Stomach (tissue), 9 donors: ENCODE measurements around the gene KDM4B. TPM values are rescaled to one million over a fixed set of nuclear protein-coding genes. Genes with fewer than 3 reads are reported as not detected.

Source experiments
- DNase-seq, 2 donors: peaks; one replicate each; pipeline versions ENCODE4 v3.0.0 to v3.0.0-alpha.2; 2013 to 2019
- H3K27ac ChIP-seq, 5 donors: fragments of 200-600 bp in 4 of 5; sonication (generic) in 4 of 5; one replicate each; pipeline ENCODE4 v1.5.1; 2013 to 2019; ENCODE audit warnings: mild to moderate bottlenecking in 1 of 5, moderate library complexity in 1 of 5
- H3K27me3 ChIP-seq, 3 donors: fragments of 200-600 bp; sonication (generic); one replicate each; pipeline ENCODE4 v1.5.1; 2017 to 2019; ENCODE audit warnings: mixed run types in 1 of 3
- H3K36me3 ChIP-seq, 4 donors: fragments of 200-600 bp; sonication (generic); 1 replicate in 3 of 4; 2 replicates in 1 of 4; pipeline ENCODE4 v1.5.1; 2016 to 2019
- H3K4me1 ChIP-seq, 4 donors: fragments of 200-600 bp; sonication (generic); one replicate each; pipeline ENCODE4 v1.5.1; 2016 to 2019
- H3K4me3 ChIP-seq, 4 donors: fragments of 200-600 bp; sonication (generic) in 3 of 4; one replicate each; pipeline ENCODE4 v1.5.1; 2016 to 2019; ENCODE audit warnings: mild to moderate bottlenecking in 1 of 4
- H3K9me3 ChIP-seq, 4 donors: fragments of 200-600 bp; sonication (generic); one replicate each; pipeline ENCODE4 v1.5.1; 2016 to 2019
- CTCF ChIP-seq, 7 experiments: fragments of 450-650 bp in 4 of 7; fragments of 200-600 bp in 3 of 7; sonication (generic) in 3 of 7; IDR thresholded peaks; one replicate each; pipeline ENCODE4 v1.5.1; 2016 to 2019; ENCODE audit warnings: antibody characterized with exemption in 7 of 7, control low read depth in 2 of 7, mild to moderate bottlenecking in 1 of 7
- EP300 ChIP-seq: sonication (generic); formaldehyde crosslinking; IDR thresholded peaks from one replicate; pipeline ENCODE4 v1.6.1; 2017; ENCODE audit warnings: antibody characterized with exemption
- POLR2A ChIP-seq, 4 donors: fragments of 450-650 bp; IDR thresholded peaks; one replicate each; pipeline ENCODE4 v1.6.1; 2016; ENCODE audit warnings: antibody characterized with exemption in 4 of 4, control low read depth in 2 of 4, mild to moderate bottlenecking in 1 of 4, moderate library complexity in 1 of 4
- POLR2AphosphoS5 ChIP-seq, 3 donors: sonication (generic); formaldehyde crosslinking; IDR thresholded peaks; one replicate each; pipeline ENCODE4 v1.6.1; 2016; ENCODE audit warnings: antibody characterized with exemption in 3 of 3
- WGBS, 5 donors: extraction: QIAGEN DNeasy Blood & Tissue Kit in 3 of 5; methylation state at CpG; one replicate each; pipeline versions ENCODE4 v1.1.5 to v1.1.7; 2013 to 2018; 5-methylcytosine and 5-hydroxymethylcytosine counted together
- intact Hi-C: fragments of 100-400 bp; cut with DNase I; formaldehyde crosslinking; loops from one replicate; pipeline ENCODE4 v1.15.1; 2023; ENCODE audit warnings: low total_unique reads
- polyA plus RNA-seq, 3 donors: library from polyadenylated mRNA; stranded (reverse); fragments of 200-250 nt; gene quantifications; one replicate each; pipeline ENCODE4 v1.2.3, GENCODE V29; 2013
- total RNA-seq, 5 donors: library from RNA; depleted of rRNA; stranded (reverse); fragments of >200 nt; gene quantifications; one replicate each; pipeline versions ENCODE4 v1.1.0 to v1.2.3, GENCODE V29; 2014 to 2016
- donor health status: healthy with polysubstance abuse.
- donor health status: Bipolar disorder and iron deficiency.
- donor health status: healthy.

KDM4B gene
- total and polyA plus RNA-seq, 8 donors, result 5.2 to 202 (median 29.4) TPM

- DNase-seq, result no peak
These were observed 217.6 kb downstream of the KDM4B start for GRCh38 chr19:5186293-5187050.

DNA sequence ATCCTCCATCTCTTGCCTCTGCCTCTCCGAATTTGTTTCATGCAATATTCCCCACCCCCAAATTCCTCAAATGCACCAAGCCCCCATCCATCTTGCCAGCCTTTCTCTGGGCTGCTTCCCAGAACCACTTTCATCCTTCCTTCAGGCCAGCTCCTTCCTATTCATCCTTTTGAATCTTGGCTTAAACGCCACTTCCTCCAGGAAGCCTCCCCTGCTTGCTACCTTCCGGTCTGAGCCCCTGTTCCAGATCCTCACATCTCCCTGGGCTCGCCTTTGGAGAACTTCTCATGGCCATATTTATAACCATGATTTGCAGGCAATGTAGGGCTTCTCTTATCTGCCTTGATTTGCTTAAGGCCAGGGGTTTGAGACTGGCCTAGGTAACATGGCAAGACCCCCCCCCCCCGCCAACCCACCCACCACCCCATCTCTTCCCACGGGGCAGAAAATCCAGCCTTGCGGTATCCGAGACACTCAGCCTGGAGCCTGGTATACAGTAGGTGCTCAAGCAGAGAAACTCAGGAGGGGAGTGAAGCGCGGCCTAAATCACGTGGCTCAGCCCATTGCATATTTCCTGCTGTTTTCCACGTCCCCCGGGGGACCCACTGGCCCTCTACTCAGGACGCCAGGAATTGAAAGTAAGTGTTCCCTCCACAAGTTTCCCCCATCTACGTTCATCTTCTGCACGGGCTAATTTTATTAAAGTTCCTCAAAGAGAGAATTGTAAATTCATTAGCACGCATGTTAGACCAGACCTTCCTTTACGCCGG lies 219.8 kb downstream of the KDM4B start:
- no peak for DNase-seq
- Histone ChIP-seq H3K4me1 (no peaks in the 10 kb centered on the region), H3K36me3 (no peaks in the 10 kb centered on the region), H3K27ac (no peak overlapping the region), H3K4me3 (no peak overlapping the region), H3K27me3 (peaks cover 0 to 5% (median 0%) of the 10 kb centered on the region in 3 donors), H3K9me3 (no peaks in the 10 kb centered on the region)
- intact Hi-C loops, result no loop called here
- 39 to 62% (median 57%) methylated on average over 13 to 19 of the region's 19 CpGs for WGBS, 5 donors
- TF ChIP-seq POLR2A (IDR thresholded peaks at IDR 0.05), result no peak
- TF ChIP-seq CTCF (IDR thresholded peaks at IDR 0.05), result no peak
- TF ChIP-seq EP300, result no peak
- no peak for TF ChIP-seq POLR2AphosphoS5 (IDR thresholded peaks at IDR 0.05)

More at GRCh38 chr19:5186293-5187050, 217.6 kb downstream of the KDM4B start:
- peaks cover 0 to 5% (median 0%) of the 10 kb centered on the region in 3 donors for H3K27me3 ChIP-seq
- TF ChIP-seq CTCF (IDR thresholded peaks at IDR 0.05), result no peak
- TF ChIP-seq POLR2A (IDR thresholded peaks at IDR 0.05), result no peak
- TF ChIP-seq EP300, result no peak
- TF ChIP-seq POLR2AphosphoS5 (IDR thresholded peaks at IDR 0.05), result no peak
- H3K4me3 ChIP-seq, result no peak overlapping the region
- no peak overlapping the region for H3K27ac ChIP-seq
- H3K4me1 ChIP-seq, result no peaks in the 10 kb centered on the region
- intact Hi-C loops, result no loop called here
- no peaks in the 10 kb centered on the region for H3K9me3 ChIP-seq
- H3K36me3 ChIP-seq, result no peaks in the 10 kb centered on the region
- WGBS, 5 donors, result 66 to 74% (median 68%) methylated on average over 7 of the region's 7 CpGs

DNA sequence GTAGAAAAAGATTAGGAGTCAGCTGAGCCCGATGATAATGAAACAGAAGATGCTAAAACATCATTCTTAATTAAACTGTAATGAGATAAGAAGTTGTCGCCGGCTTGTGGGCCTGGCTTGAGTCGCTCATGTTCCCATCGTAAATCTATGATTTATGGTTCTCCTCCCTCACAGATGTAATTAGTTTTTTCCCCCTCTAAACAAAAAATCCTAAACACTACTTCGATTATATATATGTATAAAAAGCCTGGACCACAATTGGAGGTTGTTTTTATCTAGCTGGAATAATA lies 220.3 kb downstream of the KDM4B start:
- no peaks in the 10 kb centered on the region for H3K4me1 ChIP-seq
- H3K4me3 ChIP-seq, result no peak overlapping the region
- no peaks in the 10 kb centered on the region for H3K36me3 ChIP-seq
- H3K27me3 ChIP-seq, result peaks cover 0 to 5% (median 0%) of the 10 kb centered on the region in 3 donors
- intact Hi-C loops, result no loop called here
- 30 to 45% (median 33%) methylated on average over 6 of the region's 6 CpGs for WGBS, 5 donors
- TF ChIP-seq POLR2AphosphoS5 (IDR thresholded peaks at IDR 0.05) (no peak), EP300 (no peak), CTCF (IDR thresholded peaks at IDR 0.05) (no peak), POLR2A (IDR thresholded peaks at IDR 0.05) (no peak)
- no peak for DNase-seq
- H3K27ac ChIP-seq, result no peak overlapping the region
- no peaks in the 10 kb centered on the region for H3K9me3 ChIP-seq

DNA sequence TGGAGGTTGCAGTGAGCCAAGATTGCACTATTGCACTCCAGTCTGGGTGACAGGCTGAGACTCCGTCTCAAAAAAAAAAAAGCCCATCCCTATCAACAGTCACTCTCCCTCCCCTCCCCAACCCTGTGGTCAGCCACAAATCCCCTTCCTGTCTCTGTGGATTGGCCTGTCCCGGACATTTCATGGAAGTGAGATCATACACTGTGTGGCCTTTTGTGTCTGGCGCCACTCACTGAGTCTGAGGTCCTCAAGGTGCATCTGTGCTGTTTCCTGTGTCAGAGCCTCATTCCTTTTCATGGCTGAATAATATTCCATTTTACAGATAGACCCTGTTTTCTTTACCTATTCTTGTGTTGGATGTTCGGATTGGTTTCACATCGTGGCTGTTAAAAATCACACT lies 222.2 kb downstream of the KDM4B start:
- Histone ChIP-seq H3K9me3 (no peaks in the 10 kb centered on the region), H3K4me1 (no peaks in the 10 kb centered on the region), H3K4me3 (no peak overlapping the region), H3K27ac (no peak overlapping the region), H3K36me3 (no peaks in the 10 kb centered on the region), H3K27me3 (no peaks in the 10 kb centered on the region)
- DNase-seq, result no peak
- 84 to 91% (median 90%) methylated on average over 5 of the region's 5 CpGs for WGBS, 5 donors
- no peak for TF ChIP-seq CTCF (IDR thresholded peaks at IDR 0.05)
- TF ChIP-seq EP300, result no peak
- TF ChIP-seq POLR2AphosphoS5 (IDR thresholded peaks at IDR 0.05), result no peak
- no peak for TF ChIP-seq POLR2A (IDR thresholded peaks at IDR 0.05)
- intact Hi-C loops, result no loop called here
